ENCODE measurements around the gene SULT4A1. TPM values are rescaled to one million over a fixed set of nuclear protein-coding genes. Genes with fewer than 3 reads are reported as not detected.

The SULT4A1 gene
- total RNA-seq, 1 donor from 2014 or later: 2.9 TPM

- H3K27ac Mint-ChIP-seq (ENCODE audit: unreplicated experiment): no peak overlapping the region
- H3K27me3 Mint-ChIP-seq (ENCODE audit: low read depth): peaks cover 25% of the 10 kb centered on the region
- H3K9me3 Mint-ChIP-seq (ENCODE audit: low read depth): no peaks in the 10 kb centered on the region
- H3K36me3 Mint-ChIP-seq (ENCODE audit: low read depth): peaks cover 1% of the 10 kb centered on the region
- peak; percentile 80 for DNase-seq (ENCODE audit: low spot score)
- no peak overlapping the region for H3K4me3 Mint-ChIP-seq (ENCODE audit: unreplicated experiment)
- TF ChIP-seq CTCF (IDR thresholded peaks at IDR 0.05): no peak
- H3K4me1 Mint-ChIP-seq (ENCODE audit: low read depth): no peaks in the 10 kb centered on the region
These were observed 14.7 kb downstream of the SULT4A1 start for GRCh38 chr22:43847376-43848289.

- DNase-seq (ENCODE audit: low spot score): peak; percentile 51
- H3K27me3 Mint-ChIP-seq (ENCODE audit: low read depth): peaks cover 25% of the 10 kb centered on the region
- no peak overlapping the region for H3K4me3 Mint-ChIP-seq (ENCODE audit: unreplicated experiment)
- H3K4me1 Mint-ChIP-seq (ENCODE audit: low read depth): no peaks in the 10 kb centered on the region
- TF ChIP-seq CTCF (IDR thresholded peaks at IDR 0.05): no peak
- H3K36me3 Mint-ChIP-seq (ENCODE audit: low read depth): peaks cover 1% of the 10 kb centered on the region
- H3K27ac Mint-ChIP-seq (ENCODE audit: unreplicated experiment): no peak overlapping the region
- H3K9me3 Mint-ChIP-seq (ENCODE audit: low read depth): no peaks in the 10 kb centered on the region
These were observed 15.3 kb downstream of the SULT4A1 start for GRCh38 chr22:43846966-43847365.

- Mint-ChIP-seq H3K27ac (ENCODE audit: unreplicated experiment) (no peak overlapping the region), H3K4me1 (ENCODE audit: low read depth) (no peaks in the 10 kb centered on the region), H3K27me3 (ENCODE audit: low read depth) (peaks cover 21% of the 10 kb centered on the region), H3K9me3 (ENCODE audit: low read depth) (no peaks in the 10 kb centered on the region), H3K4me3 (ENCODE audit: unreplicated experiment) (no peak overlapping the region), H3K36me3 (ENCODE audit: low read depth) (peaks cover 1% of the 10 kb centered on the region)
- TF ChIP-seq CTCF (IDR thresholded peaks at IDR 0.05): no peak
- DNase-seq (ENCODE audit: low spot score): peak; percentile 63
These were observed 16.3 kb downstream of the SULT4A1 start for GRCh38 chr22:43845981-43846380.

GRCh38 chr22:43844560-43845545 is 17.5 kb downstream of the SULT4A1 start:
- peaks cover 10% of the 10 kb centered on the region for H3K27me3 Mint-ChIP-seq (ENCODE audit: low read depth)
- H3K4me1 Mint-ChIP-seq (ENCODE audit: low read depth): no peaks in the 10 kb centered on the region
- peaks cover 1% of the 10 kb centered on the region for H3K36me3 Mint-ChIP-seq (ENCODE audit: low read depth)
- H3K4me3 Mint-ChIP-seq (ENCODE audit: unreplicated experiment): no peak overlapping the region
- TF ChIP-seq CTCF (IDR thresholded peaks at IDR 0.05): no peak
- H3K27ac Mint-ChIP-seq (ENCODE audit: unreplicated experiment): no peak overlapping the region
- no peaks in the 10 kb centered on the region for H3K9me3 Mint-ChIP-seq (ENCODE audit: low read depth)
- no peak for DNase-seq (ENCODE audit: low spot score)
